Loucy (cell line): ENCODE results near the gene EML1.

Experiments
- CTCF ChIP-seq: fragments of 200-600 bp; sonication (generic); conservative IDR thresholded peaks from 2 replicates; pipeline ENCODE4 v1.5.1; 2014; ENCODE audit warnings: mild to moderate bottlenecking, antibody characterized with exemption, low read length
- EZH2phosphoT487 ChIP-seq: fragments of 200-600 bp; IDR thresholded peaks from 2 replicates; pipeline ENCODE4 v1.6.1; 2018; ENCODE audit warnings: antibody characterized with exemption, mild to moderate bottlenecking, moderate library complexity, borderline replicate concordance

GRCh38 chr14:99908653-99909250 is 115.5 kb downstream of the EML1 start:
- TF ChIP-seq CTCF (no peak), EZH2phosphoT487 (no peak)
